Endometrium (tissue), 2 donors: ENCODE measurements around the gene PPA2.
"Not testable (repeated sequence)": the region's sequence is repeated elsewhere in the genome, so short reads cannot be mapped to it uniquely, and the experiment has no call there.

Experiments used
- FAIRE-seq: peaks from 2 replicates; lab custom pipeline; 2012; peaks lifted over from hg19 to GRCh38; lab: Jason Lieb, UNC
- donor health status: control.
- donor health status: control.

Gene PPA2

DNA sequence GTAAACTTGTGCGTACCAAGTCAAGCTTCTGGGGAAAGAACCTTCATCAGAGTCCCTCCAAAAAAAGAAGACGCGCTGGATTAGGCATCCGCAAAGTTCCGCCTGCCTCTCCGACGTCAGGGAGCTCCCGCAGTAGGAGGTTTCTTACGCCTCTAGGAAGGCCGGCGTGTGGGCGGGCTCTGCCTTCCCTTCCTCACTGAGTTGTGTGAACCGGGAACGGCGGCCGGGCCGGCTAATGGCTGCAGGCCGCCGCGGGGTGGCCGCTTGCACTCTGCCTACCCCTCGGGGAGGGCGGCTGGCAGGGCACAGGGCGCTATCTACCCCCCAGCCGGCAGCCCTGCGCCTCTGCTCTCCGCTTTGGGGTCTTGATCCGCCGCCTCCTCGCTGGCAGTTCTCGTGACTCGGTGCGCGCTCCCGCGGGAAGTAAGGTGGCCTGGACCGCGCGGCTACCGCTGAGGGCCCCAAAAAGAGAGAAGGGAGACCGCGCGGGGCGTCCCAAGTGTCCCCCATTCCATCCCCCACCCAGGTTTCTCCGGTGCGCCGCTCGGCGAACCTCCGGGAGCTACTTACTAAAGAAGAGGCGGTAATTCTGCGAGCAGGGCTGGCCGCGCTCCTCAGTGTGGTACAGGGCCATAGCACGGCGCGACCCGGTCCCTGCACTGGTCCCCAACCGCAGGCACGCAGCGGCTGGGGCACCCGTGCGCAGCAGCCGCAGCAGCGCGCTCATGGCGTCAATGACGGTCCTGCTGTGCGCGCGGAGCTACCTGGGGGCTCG is at the start of gene PPA2:
PPA2 (minus strand) TSS at position 739 of the 775 bp plus-strand sequence; CDS start at position 727, 12 bp downstream.
- FAIRE-seq, result no peak

DNA sequence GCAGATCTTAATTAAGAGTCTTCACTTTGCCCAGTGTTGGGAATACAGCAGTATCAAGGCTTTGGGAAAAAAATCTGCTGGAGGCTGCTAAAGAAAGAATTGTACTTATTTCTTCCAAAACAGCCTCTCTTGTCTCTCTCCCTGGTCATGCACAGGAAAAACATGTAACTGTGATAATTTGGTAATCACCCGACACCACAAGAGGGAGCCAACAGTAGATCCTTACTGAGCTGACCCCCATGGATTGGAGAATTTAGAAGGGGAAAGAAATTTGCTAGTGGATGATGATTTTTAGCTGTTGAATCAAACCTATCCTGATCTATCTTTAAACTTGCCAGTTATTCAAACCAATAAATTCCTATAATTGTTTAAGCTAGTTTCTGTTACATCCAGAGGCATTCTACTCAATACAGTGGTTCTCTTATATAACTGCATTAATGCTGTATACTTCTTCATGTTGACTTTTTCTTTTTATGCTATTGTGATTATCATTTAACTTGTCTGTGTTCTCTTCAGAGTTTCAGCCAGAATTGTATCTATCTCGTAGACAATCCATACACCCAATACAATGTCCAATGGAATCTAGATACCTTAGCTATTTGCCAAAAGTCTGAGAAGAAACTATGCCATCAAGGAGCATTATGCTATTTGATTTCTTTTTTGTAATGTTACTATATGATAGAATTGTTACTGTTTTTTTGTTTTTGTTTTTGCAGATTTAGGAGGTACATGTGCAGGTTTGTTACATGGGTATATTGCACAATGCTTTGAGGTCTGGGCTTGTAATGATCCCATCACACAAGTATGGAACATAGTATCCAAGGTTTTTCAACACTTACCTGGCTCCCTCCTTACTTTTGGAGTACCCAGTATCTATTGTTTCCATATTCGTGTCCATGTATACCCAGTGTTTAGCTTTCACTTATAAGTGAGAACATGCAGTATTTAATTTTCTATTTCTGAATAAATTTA is 47.2 kb upstream of the PPA2 start:
- FAIRE-seq, result peak; percentile 8

- no peak for FAIRE-seq
Observed at GRCh38 chr4:105510245-105510644, 36.4 kb upstream of the PPA2 start.

DNA sequence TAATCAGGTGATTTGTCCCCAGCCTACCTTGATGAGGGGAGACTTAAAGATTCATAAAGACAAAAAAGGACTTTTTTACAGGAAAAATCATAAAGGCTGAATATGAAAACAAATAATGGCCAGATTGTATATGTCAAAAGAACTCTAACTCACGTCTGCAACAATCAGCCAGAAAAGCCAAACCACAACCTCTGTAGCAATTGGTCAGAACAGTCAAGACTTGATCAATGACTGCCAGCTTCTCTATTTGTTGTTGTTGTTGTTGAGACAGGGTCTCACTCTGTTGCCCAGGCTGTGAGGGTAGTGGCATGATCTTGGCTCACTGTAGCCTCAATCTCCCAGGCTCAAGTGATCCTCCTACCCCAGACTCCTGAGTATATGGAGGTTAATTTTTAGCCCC is 35.9 kb upstream of the PPA2 start:
- no peak for FAIRE-seq

GRCh38 chr4:105509291-105509690 is 35.4 kb upstream of the PPA2 start:
- FAIRE-seq, result no peak

DNA sequence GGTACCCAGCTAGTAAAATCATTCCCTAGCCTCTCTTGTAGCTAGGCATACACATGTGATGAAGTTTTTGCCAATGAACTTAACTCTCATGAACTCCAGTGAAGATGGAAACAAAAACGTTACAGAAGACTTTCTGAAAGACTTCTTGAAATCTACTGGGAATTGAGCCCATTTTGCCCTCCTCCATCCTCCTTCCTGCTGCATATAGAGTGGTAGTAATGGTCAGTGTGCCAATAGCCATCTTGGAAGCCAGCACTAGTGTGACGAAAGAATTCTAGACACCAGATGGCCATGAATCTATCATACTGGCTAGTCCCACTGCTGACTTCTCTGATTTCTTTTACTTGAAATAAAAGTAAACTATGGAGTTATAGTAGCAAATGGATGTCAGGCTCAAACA is 30.9 kb upstream of the PPA2 start:
- FAIRE-seq, result no peak

DNA sequence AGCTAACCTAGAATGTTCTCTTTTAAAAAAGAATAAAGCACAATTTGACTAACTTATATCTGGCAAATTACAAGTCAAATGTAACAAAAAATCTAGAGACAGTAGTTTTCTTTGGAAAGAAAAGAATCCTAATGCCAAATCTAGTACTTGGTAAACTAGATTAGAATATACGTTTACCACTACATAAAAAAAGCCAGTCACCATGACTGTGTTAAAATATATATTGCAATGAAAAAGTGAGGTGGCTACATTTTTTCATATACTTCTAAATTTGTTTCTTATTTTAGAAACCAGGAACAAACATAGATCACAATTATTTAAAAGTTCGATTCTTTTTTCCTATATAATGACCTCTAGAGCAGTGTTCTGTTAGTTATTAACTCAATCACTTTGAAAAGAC is 29.6 kb upstream of the PPA2 start:
- no peak for FAIRE-seq

- no peak for FAIRE-seq
Observed at GRCh38 chr4:105496899-105497298, 23.0 kb upstream of the PPA2 start.

DNA sequence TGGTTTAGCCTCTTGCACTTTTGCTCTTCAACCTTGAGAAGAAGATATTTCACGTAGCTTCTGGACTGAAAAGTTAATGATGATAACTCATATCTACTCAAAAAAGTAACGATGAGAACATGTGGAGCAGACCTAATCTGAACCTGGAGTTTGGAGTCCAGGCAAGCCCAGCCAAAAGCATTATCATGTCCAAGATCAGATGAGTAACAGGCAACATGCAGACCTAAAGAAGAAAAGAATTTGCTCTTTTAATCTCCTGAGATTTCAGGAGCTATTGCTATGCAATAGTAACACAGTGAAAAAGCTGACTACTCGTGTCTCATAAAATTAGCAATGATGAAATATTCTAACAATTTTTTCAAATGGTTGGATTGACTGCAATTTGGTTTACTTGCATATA is 21.8 kb upstream of the PPA2 start:
- no peak for FAIRE-seq

GRCh38 chr4:105490523-105490922 is 16.7 kb upstream of the PPA2 start:
- FAIRE-seq, result no peak

- no peak for FAIRE-seq
Observed at GRCh38 chr4:105483840-105484239, 10.0 kb upstream of the PPA2 start.

DNA sequence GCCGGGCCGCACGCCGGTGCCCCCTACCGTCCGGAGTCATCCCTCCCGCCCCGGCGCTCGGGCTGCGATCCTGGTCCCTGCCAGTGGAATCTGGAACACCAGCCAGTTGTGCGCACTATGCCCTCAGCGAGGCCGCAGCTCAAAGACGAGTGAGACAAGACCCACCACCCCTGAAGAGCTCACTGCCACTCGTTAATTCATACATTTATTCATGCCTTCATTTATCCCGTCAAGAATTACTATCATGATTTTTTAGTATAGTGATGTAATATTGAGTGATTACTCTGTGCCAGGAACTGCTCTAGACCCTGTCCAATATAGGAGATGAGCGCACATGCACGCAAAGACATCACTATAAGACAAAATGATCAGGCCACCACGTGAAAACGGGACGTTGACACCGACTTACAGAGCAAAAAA is 247 bp upstream of the PPA2 start:
- no peak for FAIRE-seq

DNA sequence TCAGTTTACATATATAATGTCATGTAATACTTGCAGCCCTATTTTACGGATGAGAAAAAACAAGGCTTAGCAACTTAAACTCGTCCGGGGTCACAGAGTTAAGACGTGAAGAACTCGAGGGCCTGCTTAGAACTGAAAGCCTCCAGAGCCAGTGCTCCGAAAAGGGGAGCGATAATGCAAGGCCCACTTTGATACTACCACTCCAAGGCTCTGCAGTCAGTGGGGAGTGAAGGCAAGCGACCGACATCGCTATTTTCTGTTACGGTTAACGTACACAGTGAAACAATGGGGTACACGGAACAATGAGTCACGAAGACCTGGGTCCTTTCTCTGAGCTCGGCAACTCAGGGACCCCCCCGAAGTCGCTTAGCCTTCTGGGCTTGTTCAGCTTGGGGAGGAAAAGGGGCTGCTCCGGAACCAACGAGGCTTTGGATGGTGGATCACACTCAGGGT is 965 bp downstream of the PPA2 start:
- FAIRE-seq, result no peak

- FAIRE-seq, result no peak
Observed at GRCh38 chr4:105471566-105472176, 2.2 kb downstream of the PPA2 start.

DNA sequence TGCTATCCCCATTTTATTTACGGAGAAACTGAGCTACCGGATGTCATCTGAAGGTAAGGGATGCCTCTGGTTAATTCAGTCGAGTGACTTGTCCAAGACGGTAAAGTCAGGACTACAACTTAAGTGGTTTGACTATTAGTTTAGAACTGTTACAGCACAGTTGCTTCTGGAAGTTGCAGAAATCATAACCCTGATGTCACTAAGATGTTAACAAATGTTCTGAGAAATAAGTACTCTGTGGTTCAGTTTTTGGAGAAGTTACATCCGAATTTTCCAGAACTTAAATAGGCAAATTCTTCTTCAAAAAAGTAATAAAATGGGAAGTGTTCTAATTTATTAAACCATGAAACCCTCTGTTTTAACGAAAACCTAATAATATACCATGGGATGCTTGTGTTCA is 3.1 kb downstream of the PPA2 start:
- FAIRE-seq, result no peak

DNA sequence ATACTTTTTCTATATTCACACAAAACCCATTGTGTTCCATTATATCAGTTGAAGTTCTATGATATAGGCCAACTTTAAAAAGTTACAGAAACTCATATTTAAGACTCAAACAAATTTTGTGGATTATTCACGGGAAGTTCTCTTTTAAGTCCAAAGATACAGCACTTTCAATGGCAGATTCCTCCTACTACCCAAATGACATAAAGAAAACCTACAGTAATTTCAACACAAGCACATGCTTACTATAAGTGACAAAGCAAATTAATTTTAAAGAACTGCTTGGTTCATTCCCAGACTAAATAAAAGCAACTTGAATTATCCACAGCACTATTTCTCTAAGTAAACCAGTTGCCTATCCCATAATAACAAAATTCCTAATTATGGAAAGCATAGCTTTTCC is 4.1 kb downstream of the PPA2 start:
- no peak for FAIRE-seq

- FAIRE-seq, result no peak
Observed at GRCh38 chr4:105466580-105466979, 7.3 kb downstream of the PPA2 start.

DNA sequence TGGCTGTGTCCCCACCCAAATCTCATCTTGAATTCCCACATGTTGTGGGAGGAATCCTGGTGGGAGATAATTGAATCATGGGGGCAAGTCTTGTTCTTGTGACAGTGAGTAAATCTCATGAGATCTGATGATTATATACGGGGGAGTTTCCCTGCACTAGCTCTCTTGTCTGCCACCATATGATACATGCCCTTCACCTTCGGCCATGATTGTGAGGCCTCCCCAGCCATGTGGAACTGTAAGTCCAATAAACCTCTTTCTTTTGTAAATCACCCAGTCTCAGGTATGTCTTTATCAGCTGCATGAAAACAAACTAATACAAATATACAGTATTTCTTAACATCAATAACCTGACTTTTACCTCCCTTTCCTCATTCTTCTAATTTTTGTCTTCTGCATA is 9.3 kb downstream of the PPA2 start:
- FAIRE-seq, result not testable (repeated sequence)

DNA sequence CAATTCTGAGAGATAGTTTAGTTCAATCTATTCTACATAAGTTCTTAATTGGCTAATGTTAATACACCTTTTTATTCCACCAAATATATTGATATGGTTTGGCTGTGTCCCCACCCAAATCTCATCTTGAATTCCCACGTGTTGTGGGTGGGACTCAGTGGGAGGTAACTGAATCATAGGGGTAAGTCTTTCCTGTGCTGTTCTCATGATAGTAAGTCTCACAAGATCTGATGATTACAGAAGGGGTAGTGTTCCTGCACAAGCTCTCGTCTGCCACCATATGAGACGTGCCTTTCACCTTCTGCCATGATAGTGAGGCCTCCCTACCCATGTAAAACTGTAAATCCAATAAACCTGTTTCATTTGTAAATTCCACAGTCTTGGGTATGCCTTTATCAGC is 11.3 kb downstream of the PPA2 start:
- no peak for FAIRE-seq

DNA sequence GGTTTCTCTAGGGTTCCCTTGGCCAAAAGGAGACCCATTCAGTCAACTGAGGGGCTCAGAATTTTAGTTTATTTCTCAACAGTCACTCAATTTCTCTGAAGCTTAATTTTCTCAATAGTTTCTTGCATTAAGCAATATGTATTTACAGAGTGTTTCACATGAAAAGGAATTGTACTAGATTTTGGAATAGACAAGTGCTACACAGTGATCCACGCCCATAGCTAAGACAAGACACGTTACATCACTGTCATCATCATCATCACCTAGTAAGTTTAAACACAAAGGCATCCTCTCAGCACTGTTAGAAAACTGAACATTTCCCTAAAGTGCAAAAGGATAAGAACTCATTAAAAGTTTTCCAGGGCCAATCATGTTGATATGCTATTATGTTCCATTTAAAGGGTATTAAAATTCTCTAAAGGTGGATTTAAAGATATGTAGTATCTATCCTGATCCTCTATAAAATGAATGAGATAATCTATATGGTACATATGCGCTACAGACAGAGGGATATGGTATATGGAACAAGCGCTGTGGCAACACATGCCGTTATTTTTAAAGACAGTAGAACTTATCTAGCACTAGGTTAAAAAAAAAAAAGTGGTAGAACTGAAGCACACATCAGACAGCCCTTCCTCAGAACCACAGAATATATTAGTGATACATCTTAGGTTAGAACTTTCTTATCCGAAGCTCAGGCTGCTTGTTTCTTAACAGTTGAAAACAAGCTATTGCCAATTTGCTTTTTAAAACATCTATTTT is 12.1 kb downstream of the PPA2 start:
- FAIRE-seq, result no peak

DNA sequence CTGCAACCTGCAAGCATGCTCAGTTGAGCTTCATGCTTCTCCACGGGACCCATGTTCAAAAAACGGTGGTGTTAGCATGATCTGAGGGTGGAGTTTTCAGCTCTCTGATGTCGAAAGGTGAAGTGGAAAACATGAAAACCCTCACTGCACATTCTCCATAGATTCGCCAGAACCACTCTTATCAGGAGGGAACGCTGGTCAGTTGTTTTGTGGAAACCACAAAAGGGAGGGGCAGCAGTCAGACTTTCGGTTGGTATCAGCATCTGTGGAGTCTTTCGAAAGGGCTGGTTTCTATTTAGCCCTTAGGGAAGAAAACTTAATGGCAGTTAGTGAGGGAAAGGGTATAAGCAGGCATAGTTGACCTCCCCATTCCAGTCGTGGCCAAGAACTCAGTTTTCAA is 12.6 kb downstream of the PPA2 start:
- FAIRE-seq, result no peak

- no peak for FAIRE-seq
Observed at GRCh38 chr4:105460306-105460705, 13.6 kb downstream of the PPA2 start.
